ENCODE results near the gene C1QTNF1.

Gene C1QTNF1

DNA sequence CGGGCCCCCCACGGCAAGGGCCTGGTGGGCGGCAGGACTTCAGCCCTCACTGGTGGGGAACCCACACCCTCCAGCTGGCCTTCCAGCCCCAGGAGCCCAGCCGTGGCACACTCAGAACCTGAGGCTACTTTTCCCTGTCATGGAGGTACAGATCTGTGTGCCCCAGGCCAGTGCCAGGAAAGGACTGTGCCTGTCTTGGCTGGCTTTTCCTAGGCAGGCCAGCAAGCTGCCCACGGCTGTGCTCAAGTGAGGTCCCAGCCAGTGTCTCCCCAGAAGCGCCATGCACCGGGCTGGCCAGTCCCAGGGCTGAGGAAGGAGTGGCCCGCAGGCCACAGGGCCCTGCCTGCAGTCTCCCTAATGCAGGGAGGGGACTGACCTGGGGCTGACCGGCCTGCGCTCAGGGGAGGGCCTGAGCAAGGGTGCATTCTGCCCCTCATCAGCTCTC is 67.3 kb downstream of the C1QTNF1 start:
- DNase-seq (ENCODE audit: low read depth), result no peak

DNA sequence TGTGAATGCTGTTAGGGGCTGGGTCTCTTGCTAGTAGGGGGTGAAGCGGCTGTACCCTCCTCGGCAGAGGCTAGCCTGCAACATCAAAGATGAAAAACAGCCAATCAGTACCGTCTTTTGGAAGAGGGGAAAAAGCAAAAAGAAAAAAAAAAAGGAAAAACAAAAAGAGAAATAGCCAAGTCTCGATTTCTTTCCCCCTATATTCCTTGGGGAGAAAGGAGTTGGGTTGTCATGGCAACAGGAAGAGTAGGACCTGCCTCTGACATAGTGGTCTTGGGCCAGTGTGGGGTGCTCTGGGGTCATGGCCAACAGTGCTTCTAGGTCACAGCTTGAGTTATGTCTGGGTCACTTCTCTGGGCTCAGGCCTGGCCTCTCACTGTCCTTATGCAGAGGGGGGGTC is 68.6 kb downstream of the C1QTNF1 start:
- DNase-seq (ENCODE audit: low read depth), result no peak

DNA sequence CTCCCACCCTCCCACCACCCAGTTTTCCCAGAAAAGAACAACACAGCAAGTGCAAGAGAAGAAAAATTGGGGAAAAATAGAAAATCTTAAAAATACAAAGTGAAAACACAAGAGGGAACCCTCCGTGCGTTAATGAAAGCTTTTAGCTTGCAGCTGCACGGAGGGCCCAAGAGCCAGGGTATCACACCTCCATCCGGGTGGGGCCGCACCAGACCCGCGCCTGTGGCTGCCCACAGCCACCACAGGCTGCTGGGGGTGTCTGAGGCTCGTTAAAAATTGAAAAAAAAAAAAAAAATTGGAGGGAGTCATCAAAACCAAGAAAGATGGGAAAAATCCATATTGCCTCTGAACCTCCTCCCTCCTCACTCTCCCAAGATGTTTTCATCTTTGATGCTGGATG is 69.3 kb downstream of the C1QTNF1 start:
- no peak for DNase-seq (ENCODE audit: low read depth)

DNA sequence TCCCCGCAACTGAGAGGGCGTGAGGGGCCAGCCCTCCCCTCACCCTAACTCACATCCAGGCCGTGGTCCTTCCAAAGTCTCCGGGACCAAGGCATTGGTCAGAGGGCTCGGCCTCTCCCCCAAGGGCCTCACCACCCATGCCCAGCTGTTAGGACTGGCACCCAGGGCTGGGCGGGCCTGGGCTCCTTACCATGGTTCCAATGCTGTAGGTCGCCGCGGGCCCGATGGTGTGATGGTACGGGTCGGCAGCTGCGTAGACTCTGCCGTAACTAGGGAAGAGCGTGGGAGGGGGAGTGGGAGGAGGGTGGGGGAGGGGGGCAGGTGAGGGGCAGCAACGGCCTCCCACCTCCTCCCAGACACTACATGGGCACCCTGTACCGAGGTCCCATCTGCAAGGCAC is 70.3 kb downstream of the C1QTNF1 start:
- no peak for DNase-seq (ENCODE audit: low read depth)

DNA sequence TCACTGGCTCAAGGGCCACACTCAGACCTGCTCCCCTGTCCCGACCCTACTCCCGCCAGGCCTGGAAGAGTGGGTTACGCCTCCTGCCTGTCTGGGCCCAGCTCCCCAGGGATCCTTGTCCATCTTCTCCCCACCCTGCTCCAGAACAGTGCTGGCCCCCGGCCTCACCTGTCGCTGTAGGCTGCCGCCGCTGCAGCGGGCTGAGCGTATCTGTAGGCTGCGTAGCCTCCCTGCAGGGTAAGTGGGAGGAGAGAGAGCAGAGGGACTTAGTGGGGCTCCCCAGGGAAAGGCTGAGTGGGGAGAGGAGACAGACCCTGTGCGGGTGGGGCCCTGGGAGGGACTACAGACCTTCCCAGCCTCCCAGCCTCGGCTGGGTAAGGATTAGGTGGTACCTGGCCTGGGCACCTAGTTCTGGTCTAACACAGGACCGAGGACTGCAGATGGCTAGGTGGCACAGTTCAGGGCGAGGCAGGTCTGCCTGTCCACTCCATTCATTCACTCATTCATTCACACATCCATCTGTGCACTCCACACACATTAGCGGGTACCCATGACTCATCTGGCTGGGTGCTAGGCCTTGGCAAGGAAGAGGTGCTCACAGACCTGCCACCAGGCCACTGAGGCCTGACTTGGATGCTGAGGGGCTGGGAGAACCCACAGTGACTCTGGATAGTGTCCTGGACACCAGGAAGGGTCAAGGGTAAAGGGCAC is 71.5 kb downstream of the C1QTNF1 start:
- no peak for DNase-seq (ENCODE audit: low read depth)

DNA sequence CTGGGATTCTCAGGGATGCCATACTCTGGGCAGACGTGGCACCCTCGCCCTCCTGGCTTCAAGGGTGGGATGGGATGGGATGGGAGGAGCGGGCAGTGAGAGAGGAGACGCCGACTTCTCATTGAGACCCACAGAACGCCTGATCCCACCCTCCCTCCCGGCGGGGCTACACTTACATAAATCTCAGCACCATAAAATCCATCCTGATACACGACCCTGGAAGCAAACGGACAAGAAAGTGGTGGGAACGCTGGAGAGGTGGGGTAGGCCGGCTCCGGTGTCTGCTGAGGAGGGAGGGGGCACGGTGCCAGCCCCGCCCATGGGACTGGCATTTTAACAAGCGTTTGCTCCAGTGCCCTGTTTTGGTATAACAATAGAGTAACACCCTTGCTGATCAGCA is 72.5 kb downstream of the C1QTNF1 start:
- no peak for DNase-seq (ENCODE audit: low read depth)

DNA sequence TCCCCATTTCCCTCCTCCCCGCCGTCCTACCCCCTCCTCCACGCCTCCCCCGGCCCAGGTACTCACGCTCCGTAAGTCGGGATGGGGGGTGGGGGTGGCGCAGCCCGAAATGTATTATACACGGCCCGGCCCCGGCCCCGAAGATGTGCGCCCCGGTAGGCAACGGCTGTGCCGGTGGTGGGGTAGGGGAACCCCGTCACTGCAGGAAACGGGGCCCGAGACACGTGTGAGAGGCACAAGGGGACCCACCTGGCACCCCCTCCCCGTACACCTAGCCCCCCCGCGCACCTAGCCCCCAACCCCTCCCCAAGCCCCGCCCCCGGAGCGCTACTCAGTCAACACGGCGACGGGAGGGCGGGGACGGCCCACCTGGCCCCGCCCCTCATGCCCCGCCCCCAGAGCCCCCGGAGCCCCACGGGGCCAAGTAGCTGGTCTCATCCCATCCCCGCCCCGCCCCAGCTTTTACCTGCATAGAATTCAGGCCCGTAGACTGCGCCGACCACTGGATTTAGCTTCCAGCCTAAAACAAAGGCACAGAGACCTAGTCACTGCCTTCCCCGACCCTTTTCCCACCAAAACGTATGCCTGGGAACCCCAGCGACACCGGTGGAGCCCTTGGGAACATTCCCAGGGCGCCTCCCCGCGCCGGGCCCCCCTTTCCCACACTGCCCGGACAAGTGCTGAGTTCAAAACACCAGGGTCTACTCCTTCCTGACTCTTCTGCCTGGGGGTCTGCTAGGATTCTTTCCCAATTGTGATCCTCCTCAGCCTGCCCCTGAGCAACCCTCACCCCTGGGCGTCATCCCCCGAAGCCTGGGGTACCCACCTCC is 73.5 kb downstream of the C1QTNF1 start:
- DNase-seq (ENCODE audit: low read depth), result no peak

DNA sequence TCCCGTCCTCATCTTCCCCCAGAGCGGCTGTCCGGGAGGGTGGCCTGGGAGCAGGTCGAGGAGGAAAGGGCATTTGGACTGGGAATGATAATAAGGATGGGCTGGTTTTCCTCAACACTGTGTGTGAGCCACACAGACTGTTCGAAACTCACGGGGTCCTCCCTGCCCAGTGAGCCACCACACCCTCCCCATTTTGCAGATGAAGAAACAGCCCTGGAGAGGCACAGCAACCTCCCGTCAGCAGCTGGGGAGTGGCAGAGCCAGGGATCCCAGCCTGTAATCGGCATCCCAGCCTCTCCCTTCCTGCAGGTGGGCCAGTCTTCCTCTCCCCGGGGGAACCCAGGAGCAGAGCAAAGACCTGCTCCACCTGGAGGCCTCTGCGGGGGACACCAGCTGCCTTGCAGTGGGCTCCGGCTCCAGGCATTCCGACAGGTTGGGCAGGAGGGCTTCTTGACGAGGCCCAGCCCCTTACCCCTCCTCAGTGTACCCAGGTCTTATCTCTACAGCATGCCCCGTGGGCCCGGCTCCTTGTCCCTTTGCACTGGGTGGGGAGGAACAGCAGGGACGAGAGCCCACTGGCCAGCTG is 74.4 kb downstream of the C1QTNF1 start:
- DNase-seq (ENCODE audit: low read depth), result no peak

Data from stimulated activated CD8-positive, alpha-beta memory T cell treated with anti-CD3 and anti-CD28 coated beads, Interleukin-12 subunit alpha, Interleukin-12 subunit beta, amount 100 ng/mL, for 1 hour (primary cell).